A549 (cell line): Measurements from ENCODE around the gene SUB1. TPM values are rescaled to one million over a fixed set of nuclear protein-coding genes. Genes with fewer than 3 reads are reported as not detected.

ENCODE experiments used
- ATAC-seq, 2 experiments: fragments of 200-7000 bp in 1 of 2; fragments of >200 bp in 1 of 2; cut with Nextera tagmentation in 1 of 2; cut with Tn5 transposase in 1 of 2; 3 replicates each; pipeline versions ENCODE4 v1.8.0 to v1.9.1; 2018 to 2020; ENCODE audit warnings: mild to moderate bottlenecking in 1 of 2, moderate library complexity in 1 of 2
- CTCF ChIA-PET: fragments of 300-600 bp; sonication (Branson Sonifier 250); formaldehyde crosslinking; extraction: SDS; loops from one replicate; lab custom pipeline; 2021; ENCODE audit warnings: antibody characterized with exemption, inconsistent platforms; lab: Yijun Ruan, JAX
- POLR2A ChIA-PET: fragments of 350-600 bp; formaldehyde crosslinking; extraction: SDS; loops from one replicate; lab custom pipeline; 2021; ENCODE audit warnings: antibody characterized with exemption, inconsistent platforms; lab: Yijun Ruan, JAX
- DNase-seq, 2 experiments: peaks; one replicate each; pipeline versions ENCODE4 v3.0.0 to v3.0.0-alpha.2; 2011 to 2016; ENCODE audit warnings: low read depth in 1 of 2, low spot score in 1 of 2
- FAIRE-seq: peaks from 2 replicates; lab custom pipeline; 2011; peaks lifted over from hg19 to GRCh38; lab: Jason Lieb, UNC
- H3K27ac ChIP-seq, 2 experiments: fragments of >200 bp; sonication (Bioruptor Twin); formaldehyde crosslinking; 3 replicates each; pipeline ENCODE4 v1.5.1; 2016 to 2017
- H3K4me1 ChIP-seq: fragments of >200 bp; sonication (Bioruptor Twin); formaldehyde crosslinking; 3 replicates; pipeline ENCODE4 v1.6.1; 2016
- H3K4me2 ChIP-seq: fragments of >200 bp; sonication (Bioruptor Twin); formaldehyde crosslinking; 3 replicates; pipeline ENCODE4 v1.6.1; 2016
- H3K4me3 ChIP-seq: fragments of >200 bp; sonication (Bioruptor Twin); formaldehyde crosslinking; 3 replicates; pipeline ENCODE4 v1.5.1; 2016
- H3K9me3 ChIP-seq: fragments of >200 bp; sonication (Bioruptor Twin); formaldehyde crosslinking; 3 replicates; pipeline ENCODE4 v1.6.1; 2016
- CBX2 ChIP-seq: fragments of 200-600 bp; sonication (generic); IDR thresholded peaks from 2 replicates; pipeline ENCODE4 v1.6.1; 2016; ENCODE audit warnings: low read depth, mild to moderate bottlenecking, borderline replicate concordance
- CBX8 ChIP-seq: fragments of 200-600 bp; sonication (generic); IDR thresholded peaks from 2 replicates; pipeline ENCODE4 v1.6.1; 2016
- CEBPB ChIP-seq, 2 experiments: fragments of >200 bp in 1 of 2; sonication (Bioruptor Twin) in 1 of 2; formaldehyde crosslinking in 1 of 2; IDR thresholded peaks; 2 replicates each; pipeline ENCODE4 v1.6.1; 2012 to 2016
- CHD2 ChIP-seq: fragments of 150-350 bp; IDR thresholded peaks from 2 replicates; pipeline ENCODE4 v1.6.1; 2014; ENCODE audit warnings: low read length; ENCODE audit not compliant: partially characterized antibody
- EHMT2 ChIP-seq: fragments of 200-600 bp; sonication (generic); IDR thresholded peaks from 2 replicates; pipeline ENCODE4 v1.6.1; 2016; ENCODE audit warnings: antibody characterized with exemption, low read depth, mild to moderate bottlenecking, moderate library complexity
- FOSB ChIP-seq: fragments of 250-450 bp; sonication (Bioruptor Pico); IDR thresholded peaks from 2 replicates; pipeline ENCODE4 v1.5.0; 2020; ENCODE audit warnings: mild to moderate bottlenecking, moderate library complexity
- FOSL2 ChIP-seq, 2 experiments: fragments of 450-650 bp in 1 of 2; fragments of >200 bp in 1 of 2; sonication (Bioruptor Twin) in 1 of 2; formaldehyde crosslinking; IDR thresholded peaks; 2 replicates each; pipeline versions ENCODE4 v1.5.0 to v1.6.1; 2016 to 2020; ENCODE audit warnings: mild to moderate bottlenecking in 1 of 2, moderate library complexity in 1 of 2
- FOXS1 ChIP-seq: fragments of 250-450 bp; sonication (Bioruptor Pico); IDR thresholded peaks from 2 replicates; pipeline ENCODE4 v1.5.0; 2020; ENCODE audit warnings: mild to moderate bottlenecking, moderate library complexity
- GATA3 ChIP-seq: IDR thresholded peaks from 2 replicates; pipeline ENCODE4 v1.6.1; 2012; ENCODE audit warnings: borderline replicate concordance
- HDAC2 ChIP-seq: fragments of 200-600 bp; sonication (generic); IDR thresholded peaks from 2 replicates; pipeline ENCODE4 v1.6.1; 2016
- HOXA7 ChIP-seq: fragments of 250-450 bp; sonication (Bioruptor Pico); IDR thresholded peaks from 2 replicates; pipeline ENCODE4 v1.5.0; 2020; ENCODE audit warnings: mild to moderate bottlenecking, moderate library complexity
- HOXB5 ChIP-seq: fragments of 250-450 bp; sonication (Bioruptor Pico); IDR thresholded peaks from 2 replicates; pipeline ENCODE4 v1.5.0; 2020; ENCODE audit warnings: mild to moderate bottlenecking, moderate library complexity
- JUNB ChIP-seq: fragments of >200 bp; sonication (Bioruptor Twin); formaldehyde crosslinking; IDR thresholded peaks from 2 replicates; pipeline ENCODE4 v1.6.1; 2016
- KDM1A ChIP-seq: fragments of 200-600 bp; sonication (generic); IDR thresholded peaks from 2 replicates; pipeline ENCODE4 v1.6.1; 2016; ENCODE audit warnings: low read depth, mild to moderate bottlenecking
- MAZ ChIP-seq: fragments of 150-350 bp; IDR thresholded peaks from 2 replicates; pipeline ENCODE4 v1.6.1; 2014; ENCODE audit warnings: antibody characterized with exemption, low read depth, low read length, borderline replicate concordance
- MYC ChIP-seq: IDR thresholded peaks from 2 replicates; pipeline ENCODE4 v1.6.1; 2012; ENCODE audit warnings: mild to moderate bottlenecking, inconsistent platforms, low read length, improper control_type of control experiment, borderline replicate concordance
- NFE2L2 ChIP-seq: fragments of 150-350 bp; conservative IDR thresholded peaks from 2 replicates; pipeline ENCODE4 v1.6.1; 2014; ENCODE audit warnings: low read length
- NPAS2 ChIP-seq: fragments of 250-450 bp; sonication (Bioruptor Pico); IDR thresholded peaks from 2 replicates; pipeline ENCODE4 v1.8.0; 2022; ENCODE audit warnings: mild to moderate bottlenecking, moderate library complexity, borderline replicate concordance
- NR3C1 ChIP-seq: fragments of >200 bp; sonication (Bioruptor Twin); formaldehyde crosslinking; IDR thresholded peaks from 3 replicates; pipeline ENCODE4 v1.6.1; 2017
- PHF8 ChIP-seq: fragments of 200-600 bp; sonication (generic); IDR thresholded peaks from 2 replicates; pipeline ENCODE4 v1.6.1; 2016; ENCODE audit warnings: low read depth, mild to moderate bottlenecking, antibody characterized with exemption, moderate library complexity, borderline replicate concordance
- POLR2AphosphoS2 ChIP-seq: conservative IDR thresholded peaks from 2 replicates; pipeline ENCODE4 v1.6.1; 2012; ENCODE audit warnings: low read length, improper control_type of control experiment, inconsistent platforms
- SREBF2 ChIP-seq: fragments of 450-650 bp; IDR thresholded peaks from 2 replicates; pipeline ENCODE4 v1.6.1; 2014; ENCODE audit warnings: mild to moderate bottlenecking, moderate library complexity
- TFCP2L1 ChIP-seq: fragments of 250-450 bp; sonication (Bioruptor Pico); IDR thresholded peaks from 2 replicates; pipeline ENCODE4 v1.5.0; 2021; ENCODE audit warnings: mild to moderate bottlenecking
- ZFP36 ChIP-seq: fragments of 450-650 bp; IDR thresholded peaks from 2 replicates; pipeline ENCODE4 v1.6.1; 2014; ENCODE audit warnings: borderline replicate concordance; ENCODE audit not compliant: partially characterized antibody
- ZNF302 ChIP-seq: fragments of 250-450 bp; sonication (Bioruptor Pico); IDR thresholded peaks from 2 replicates; pipeline ENCODE4 v1.9.0; 2021; ENCODE audit warnings: inconsistent platforms, mild to moderate bottlenecking, moderate library complexity
- ZSCAN20 ChIP-seq: fragments of 250-450 bp; sonication (Bioruptor Pico); IDR thresholded peaks from 2 replicates; pipeline ENCODE4 v1.8.0; 2022; ENCODE audit warnings: mild to moderate bottlenecking, moderate library complexity
- WGBS: methylation state at CpG from one replicate; pipeline ENCODE4 v1.1.6; 2017; ENCODE audit errors: missing lambda C conversion rate; 5-methylcytosine and 5-hydroxymethylcytosine counted together
- polyA plus RNA-seq, 4 experiments: library from polyadenylated mRNA; depleted of rRNA in 3 of 4; stranded (reverse); fragments of >200 nt; fragmentation: RNase III in 1 of 4; extraction: RNeasy Plus Mini Kit Qiagen cat#74134 plus additional on column Dnase treatment in 1 of 4; gene quantifications; 2 replicates in 3 of 4; 3 replicates in 1 of 4; pipeline ENCODE4 v1.2.3, GENCODE V29; 2011 to 2017
- TF ChIP-seq, protein P1 (sequence below): fragments of 200-600 bp; sonication (generic); IDR thresholded peaks from 2 replicates; pipeline ENCODE4 v1.6.1; 2016; ENCODE audit warnings: antibody characterized with exemption, mild to moderate bottlenecking, moderate library complexity
- TF ChIP-seq, protein P2 (sequence below): fragments of 150-350 bp; IDR thresholded peaks from 2 replicates; pipeline ENCODE4 v1.6.1; 2014; ENCODE audit warnings: low read depth, mild to moderate bottlenecking, low read length

The SUB1 gene
- polyA plus RNA-seq, 2 of the 4 experiments (the other 2 are of a cell fraction) = 190 to 450 TPM

DNA sequence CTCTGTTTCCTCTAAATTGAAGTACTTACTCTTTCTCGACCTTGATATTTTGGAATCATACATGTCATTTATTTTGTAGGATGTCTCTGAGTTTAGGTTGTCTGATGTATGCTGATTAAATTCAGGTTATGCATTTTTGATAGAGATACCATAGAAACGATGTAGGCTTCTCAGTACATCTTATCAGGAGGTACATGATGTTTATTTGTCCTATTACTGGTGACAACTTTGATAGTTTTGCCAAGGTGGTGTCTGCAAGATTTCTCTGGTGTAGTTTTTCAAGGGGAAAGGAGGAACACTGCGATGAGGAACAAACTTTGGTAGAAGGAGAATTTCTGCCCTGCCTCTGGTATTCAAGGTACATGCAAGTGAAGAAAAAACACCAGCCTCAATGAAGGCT, 29.9 kb downstream of the SUB1 start:
- Histone ChIP-seq H3K27ac (no peak overlapping the region), H3K9me3 (no peaks in the 10 kb centered on the region), H3K4me3 (no peak overlapping the region), H3K4me2 (no peak overlapping the region), H3K4me1 (no peaks in the 10 kb centered on the region)
- ATAC-seq (no peak), FAIRE-seq (no peak), DNase-seq (no peak)
- CTCF ChIA-PET = interaction anchor here (1.3 to 1.7 kb wide), 3 partner anchors 124 to 301 kb away, joined by 3 to 6 read pairs (median 4); no protein-coding TSS in a partner anchor
- no peak for TF ChIP-seq EHMT2
- TF ChIP-seq POLR2AphosphoS2 = no peak
- TF ChIP-seq CHD2 = no peak
- TF ChIP-seq NFE2L2 = no peak
- TF ChIP-seq, protein P1, sequence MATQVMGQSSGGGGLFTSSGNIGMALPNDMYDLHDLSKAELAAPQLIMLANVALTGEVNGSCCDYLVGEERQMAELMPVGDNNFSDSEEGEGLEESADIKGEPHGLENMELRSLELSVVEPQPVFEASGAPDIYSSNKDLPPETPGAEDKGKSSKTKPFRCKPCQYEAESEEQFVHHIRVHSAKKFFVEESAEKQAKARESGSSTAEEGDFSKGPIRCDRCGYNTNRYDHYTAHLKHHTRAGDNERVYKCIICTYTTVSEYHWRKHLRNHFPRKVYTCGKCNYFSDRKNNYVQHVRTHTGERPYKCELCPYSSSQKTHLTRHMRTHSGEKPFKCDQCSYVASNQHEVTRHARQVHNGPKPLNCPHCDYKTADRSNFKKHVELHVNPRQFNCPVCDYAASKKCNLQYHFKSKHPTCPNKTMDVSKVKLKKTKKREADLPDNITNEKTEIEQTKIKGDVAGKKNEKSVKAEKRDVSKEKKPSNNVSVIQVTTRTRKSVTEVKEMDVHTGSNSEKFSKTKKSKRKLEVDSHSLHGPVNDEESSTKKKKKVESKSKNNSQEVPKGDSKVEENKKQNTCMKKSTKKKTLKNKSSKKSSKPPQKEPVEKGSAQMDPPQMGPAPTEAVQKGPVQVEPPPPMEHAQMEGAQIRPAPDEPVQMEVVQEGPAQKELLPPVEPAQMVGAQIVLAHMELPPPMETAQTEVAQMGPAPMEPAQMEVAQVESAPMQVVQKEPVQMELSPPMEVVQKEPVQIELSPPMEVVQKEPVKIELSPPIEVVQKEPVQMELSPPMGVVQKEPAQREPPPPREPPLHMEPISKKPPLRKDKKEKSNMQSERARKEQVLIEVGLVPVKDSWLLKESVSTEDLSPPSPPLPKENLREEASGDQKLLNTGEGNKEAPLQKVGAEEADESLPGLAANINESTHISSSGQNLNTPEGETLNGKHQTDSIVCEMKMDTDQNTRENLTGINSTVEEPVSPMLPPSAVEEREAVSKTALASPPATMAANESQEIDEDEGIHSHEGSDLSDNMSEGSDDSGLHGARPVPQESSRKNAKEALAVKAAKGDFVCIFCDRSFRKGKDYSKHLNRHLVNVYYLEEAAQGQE = no peak
- TF ChIP-seq PHF8 = no peak
- no peak for TF ChIP-seq MYC
- TF ChIP-seq ZFP36 = no peak
- TF ChIP-seq SREBF2 = no peak
- no peak for TF ChIP-seq CBX8
- no peak for TF ChIP-seq ZSCAN20
- TF ChIP-seq FOSL2 (IDR thresholded peaks at IDR 0.05) = no peak
- TF ChIP-seq FOSL2 (CRISPR knock-in tag; IDR thresholded peaks at IDR 0.05) = no peak
- TF ChIP-seq CEBPB (IDR thresholded peaks at IDR 0.05) = no peak
- TF ChIP-seq NPAS2 (CRISPR knock-in tag) = no peak
- POLR2A ChIA-PET = no interaction called here
- WGBS = 38% methylated on average over 3 of the region's 3 CpGs

DNA sequence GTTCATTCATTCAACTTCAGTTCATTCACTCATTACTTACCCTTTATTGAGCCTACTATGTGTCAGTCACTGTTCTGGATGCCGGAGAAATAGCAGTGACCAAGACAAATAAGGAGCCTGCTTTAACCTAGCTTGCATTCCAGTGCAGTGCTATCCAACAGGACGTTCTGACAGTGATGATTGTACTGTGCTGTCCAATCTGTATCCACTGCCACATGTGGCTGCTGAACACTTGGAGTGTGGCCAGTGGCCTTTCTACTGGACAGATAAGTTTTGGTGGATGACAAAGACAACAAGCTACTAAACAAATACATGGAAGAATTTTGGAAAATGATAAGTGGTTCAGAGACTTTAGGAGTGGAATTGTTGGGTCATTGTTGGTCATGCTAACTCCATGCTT, 33.6 kb downstream of the SUB1 start:
- ChIA-PET CTCF (interaction anchor here (0.7 to 1.5 kb wide), 6 partner anchors 9 to 573 kb away, joined by 3 to 5 read pairs (median 3); no protein-coding TSS in a partner anchor), POLR2A (no interaction called here)
- DNase-seq (no peak), FAIRE-seq (no peak), ATAC-seq (no peak)
- Histone ChIP-seq H3K9me3 (no peaks in the 10 kb centered on the region), H3K4me3 (no peak overlapping the region), H3K4me2 (no peak overlapping the region), H3K4me1 (no peaks in the 10 kb centered on the region), H3K27ac (no peak overlapping the region)
- no peak for TF ChIP-seq EHMT2
- WGBS = 50% methylated on average over 2 of the region's 2 CpGs

DNA sequence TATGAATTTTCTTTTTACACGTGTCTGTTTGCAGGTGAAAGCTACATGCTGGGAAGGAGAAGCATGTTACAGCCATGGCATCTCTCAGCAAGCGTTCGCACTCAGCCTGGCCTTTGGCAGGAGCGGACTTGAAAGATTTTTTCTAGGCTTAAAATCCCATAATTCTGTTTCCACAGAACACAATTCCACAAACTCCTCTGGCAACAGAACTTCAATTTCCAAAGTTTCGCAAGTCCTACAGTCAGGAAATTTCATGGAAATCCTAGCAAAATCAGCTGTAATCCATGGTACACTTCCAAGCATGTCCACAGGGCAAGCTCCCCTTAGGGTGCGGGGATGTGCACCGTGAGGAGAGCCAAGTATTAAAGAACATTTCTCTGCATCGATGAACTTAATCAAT, 35.9 kb downstream of the SUB1 start:
- FAIRE-seq (no peak), DNase-seq (no peak), ATAC-seq (no peak)
- no peaks in the 10 kb centered on the region for H3K9me3 ChIP-seq
- H3K4me3 ChIP-seq = no peak overlapping the region
- H3K4me1 ChIP-seq = no peaks in the 10 kb centered on the region
- no peak overlapping the region for H3K27ac ChIP-seq
- ChIA-PET POLR2A (no interaction called here), CTCF (interaction anchor here (0.6 to 1.9 kb wide), 5 partner anchors 9 to 663 kb away, joined by 3 to 7 read pairs (median 4); no protein-coding TSS in a partner anchor)
- 80% methylated on average over 8 of the region's 8 CpGs for WGBS
- TF ChIP-seq NR3C1 (no peak), JUNB (no peak)
- no peak overlapping the region for H3K4me2 ChIP-seq

DNA sequence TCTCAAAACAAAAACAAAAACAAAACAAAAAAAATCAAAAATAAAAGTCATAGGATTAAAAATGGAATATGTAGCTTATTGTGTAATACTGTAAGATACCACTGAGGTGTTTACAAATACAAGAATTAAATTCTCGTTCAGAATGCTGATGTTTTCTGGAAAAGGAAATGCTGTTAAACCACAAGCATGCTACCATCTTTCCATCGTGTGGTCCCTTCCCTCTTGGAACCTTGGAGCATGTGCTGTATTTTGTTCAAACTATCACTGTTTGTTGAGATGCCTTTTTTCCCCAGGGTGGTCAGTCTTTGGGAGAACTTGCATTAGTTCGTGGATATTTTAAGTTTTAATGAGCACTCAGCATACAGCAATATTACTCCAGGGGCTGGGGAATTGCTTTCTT, 39.7 kb downstream of the SUB1 start:
- H3K4me3 ChIP-seq = no peak overlapping the region
- WGBS = 34% methylated on average over 3 of the region's 3 CpGs
- CTCF ChIA-PET = interaction anchor here (0.8 to 1.4 kb wide), 3 partner anchors 9 to 291 kb away, joined by 3 to 6 read pairs (median 4); no protein-coding TSS in a partner anchor
- H3K9me3 ChIP-seq = no peaks in the 10 kb centered on the region
- DNase-seq (no peak), FAIRE-seq (no peak), ATAC-seq (no peak)
- POLR2A ChIA-PET = no interaction called here
- H3K4me2 ChIP-seq = no peak overlapping the region
- H3K27ac ChIP-seq = no peak overlapping the region
- TF ChIP-seq, protein P2, sequence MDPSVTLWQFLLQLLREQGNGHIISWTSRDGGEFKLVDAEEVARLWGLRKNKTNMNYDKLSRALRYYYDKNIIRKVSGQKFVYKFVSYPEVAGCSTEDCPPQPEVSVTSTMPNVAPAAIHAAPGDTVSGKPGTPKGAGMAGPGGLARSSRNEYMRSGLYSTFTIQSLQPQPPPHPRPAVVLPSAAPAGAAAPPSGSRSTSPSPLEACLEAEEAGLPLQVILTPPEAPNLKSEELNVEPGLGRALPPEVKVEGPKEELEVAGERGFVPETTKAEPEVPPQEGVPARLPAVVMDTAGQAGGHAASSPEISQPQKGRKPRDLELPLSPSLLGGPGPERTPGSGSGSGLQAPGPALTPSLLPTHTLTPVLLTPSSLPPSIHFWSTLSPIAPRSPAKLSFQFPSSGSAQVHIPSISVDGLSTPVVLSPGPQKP = no peak
- TF ChIP-seq TFCP2L1 (no peak), FOXS1 (CRISPR knock-in tag) (no peak), HOXA7 (CRISPR knock-in tag) (no peak), FOSB (CRISPR knock-in tag) (no peak), MAZ (no peak), ZNF302 (CRISPR knock-in tag) (no peak), HDAC2 (no peak), ZFP36 (no peak), GATA3 (no peak), HOXB5 (CRISPR knock-in tag) (no peak), JUNB (no peak), CBX2 (no peak), NFE2L2 (no peak), KDM1A (no peak)
- H3K4me1 ChIP-seq = 0 out of 3 replicates have a peak, but pooled peaks cover 2% of the 10 kb centered on the region
